ENCODE measurements around the gene JAML.

- no peak for TF ChIP-seq POLR2AphosphoS5 (IDR thresholded peaks at IDR 0.05; ENCODE audit: low read depth, low read length)
- TF ChIP-seq TAF1 (IDR thresholded peaks at IDR 0.05; ENCODE audit: borderline replicate concordance, insufficient read depth, low read length), result no peak
- no peak for TF ChIP-seq REST (IDR thresholded peaks at IDR 0.05; ENCODE audit: insufficient read depth in 1 of 2, low read depth in 2 of 2, low read length in 2 of 2)
These were observed 61.3 kb downstream of the JAML start for GRCh38 chr11:118163494-118163893.
